WTC11 (cell line): ENCODE measurements around the gene SUPT4H1. TPM values are rescaled to one million over a fixed set of nuclear protein-coding genes. Genes with fewer than 3 reads are reported as not detected.

Experiments used
- ATAC-seq: fragments of 200-7000 bp; cut with Tn5 transposase; 2 replicates; pipeline ENCODE4 v1.10.0; 2021; ENCODE audit warnings: mild to moderate bottlenecking, moderate library complexity
- CTCF ChIA-PET: fragments of 300-600 bp; sonication (Branson Sonifier 250); formaldehyde crosslinking; loops from one replicate; lab custom pipeline; 2021; ENCODE audit warnings: antibody characterized with exemption; lab: Charles Lee
- POLR2A ChIA-PET: fragments of 350-600 bp; sonication (Branson Sonifier 250); formaldehyde crosslinking; loops from one replicate; lab custom pipeline; 2021; ENCODE audit warnings: antibody characterized with exemption; lab: Charles Lee
- DNase-seq: peaks from one replicate; pipeline ENCODE4 v3.0.0; 2021; ENCODE audit warnings: low spot score
- H3K27ac Mint-ChIP-seq: 2 replicates; pipeline ENCODE4 v1.8.0; 2021; ENCODE audit warnings: mixed read lengths
- H3K27me3 Mint-ChIP-seq: 2 replicates; pipeline ENCODE4 v1.8.0; 2021; ENCODE audit warnings: low read depth, mild to moderate bottlenecking, moderate library complexity, mixed read lengths
- H3K36me3 Mint-ChIP-seq: 2 replicates; pipeline ENCODE4 v1.8.0; 2021; ENCODE audit warnings: mixed read lengths
- H3K4me1 Mint-ChIP-seq: 2 replicates; pipeline ENCODE4 v1.8.0; 2022; ENCODE audit warnings: mixed read lengths
- H3K4me3 Mint-ChIP-seq: 2 replicates; pipeline ENCODE4 v1.8.0; 2021; ENCODE audit warnings: mild to moderate bottlenecking, moderate library complexity, mixed read lengths
- H3K9me3 Mint-ChIP-seq: 2 replicates; pipeline ENCODE4 v1.8.0; 2021; ENCODE audit warnings: mixed read lengths
- ETV6 ChIP-seq: sonication (generic); formaldehyde crosslinking; IDR thresholded peaks from 2 replicates; pipeline ENCODE4 v1.8.1; 2022; ENCODE audit warnings: mild to moderate bottlenecking, missing genetic modification reagents
- FOXJ3 ChIP-seq: sonication (generic); formaldehyde crosslinking; IDR thresholded peaks from 2 replicates; pipeline ENCODE4 v1.9.0; 2021; ENCODE audit warnings: missing genetic modification reagents, mild to moderate bottlenecking, borderline replicate concordance
- GRHL2 ChIP-seq: fragments of 250-450 bp; sonication (Bioruptor Pico); IDR thresholded peaks from 2 replicates; pipeline ENCODE4 v1.8.0; 2022; ENCODE audit warnings: mild to moderate bottlenecking, moderate library complexity; ENCODE audit not compliant: insufficient replicate concordance, severe bottlenecking
- GTF2I ChIP-seq: fragments of 250-450 bp; sonication (Bioruptor Pico); conservative IDR thresholded peaks from 2 replicates; pipeline ENCODE4 v1.4.0; 2021; ENCODE audit warnings: mild to moderate bottlenecking
- HMGA2 ChIP-seq: fragments of 250-450 bp; sonication (Bioruptor Pico); IDR thresholded peaks from 2 replicates; pipeline ENCODE4 v1.4.0; 2021; ENCODE audit warnings: mild to moderate bottlenecking, moderate library complexity
- JAZF1 ChIP-seq: fragments of 250-450 bp; sonication (Bioruptor Pico); IDR thresholded peaks from 2 replicates; pipeline ENCODE4 v1.9.0; 2021; ENCODE audit warnings: moderate library complexity, mild to moderate bottlenecking, inconsistent platforms
- KAT7 ChIP-seq: sonication (generic); formaldehyde crosslinking; IDR thresholded peaks from 2 replicates; pipeline ENCODE4 v1.8.1; 2023; ENCODE audit warnings: missing genetic modification reagents, mild to moderate bottlenecking, borderline replicate concordance
- SMAD3 ChIP-seq: sonication (generic); formaldehyde crosslinking; IDR thresholded peaks from 2 replicates; pipeline ENCODE4 v1.8.0; 2022; ENCODE audit warnings: missing genetic modification reagents, mild to moderate bottlenecking, borderline replicate concordance
- ZBTB43 ChIP-seq: sonication (generic); formaldehyde crosslinking; IDR thresholded peaks from 2 replicates; pipeline ENCODE4 v1.8.1; 2023; ENCODE audit warnings: mild to moderate bottlenecking, missing genetic modification reagents
- ZNF416 ChIP-seq: fragments of 250-450 bp; sonication (Bioruptor Pico); IDR thresholded peaks from 2 replicates; pipeline ENCODE4 v1.9.0; 2021; ENCODE audit warnings: mild to moderate bottlenecking, inconsistent platforms
- ZNF512 ChIP-seq: sonication (generic); formaldehyde crosslinking; IDR thresholded peaks from 2 replicates; pipeline ENCODE4 v1.8.1; 2022; ENCODE audit warnings: missing genetic modification reagents, borderline replicate concordance
- total RNA-seq: library from RNA; stranded (reverse); gene quantifications from 3 replicates; pipeline ENCODE4 v1.2.3, GENCODE V29; 2021
- TF ChIP-seq, protein P1 (sequence below): fragments of 250-450 bp; sonication (Bioruptor Pico); IDR thresholded peaks from 2 replicates; pipeline ENCODE4 v1.9.0; 2021; ENCODE audit warnings: mild to moderate bottlenecking
- TF ChIP-seq, protein P2 (sequence below): sonication (generic); formaldehyde crosslinking; IDR thresholded peaks from 2 replicates; pipeline ENCODE4 v1.8.0; 2022; ENCODE audit warnings: mild to moderate bottlenecking, missing genetic modification reagents

SUPT4H1 gene
- total RNA-seq, 1 experiment from 2014 or later: 85.5 TPM

- TF ChIP-seq, protein P1, sequence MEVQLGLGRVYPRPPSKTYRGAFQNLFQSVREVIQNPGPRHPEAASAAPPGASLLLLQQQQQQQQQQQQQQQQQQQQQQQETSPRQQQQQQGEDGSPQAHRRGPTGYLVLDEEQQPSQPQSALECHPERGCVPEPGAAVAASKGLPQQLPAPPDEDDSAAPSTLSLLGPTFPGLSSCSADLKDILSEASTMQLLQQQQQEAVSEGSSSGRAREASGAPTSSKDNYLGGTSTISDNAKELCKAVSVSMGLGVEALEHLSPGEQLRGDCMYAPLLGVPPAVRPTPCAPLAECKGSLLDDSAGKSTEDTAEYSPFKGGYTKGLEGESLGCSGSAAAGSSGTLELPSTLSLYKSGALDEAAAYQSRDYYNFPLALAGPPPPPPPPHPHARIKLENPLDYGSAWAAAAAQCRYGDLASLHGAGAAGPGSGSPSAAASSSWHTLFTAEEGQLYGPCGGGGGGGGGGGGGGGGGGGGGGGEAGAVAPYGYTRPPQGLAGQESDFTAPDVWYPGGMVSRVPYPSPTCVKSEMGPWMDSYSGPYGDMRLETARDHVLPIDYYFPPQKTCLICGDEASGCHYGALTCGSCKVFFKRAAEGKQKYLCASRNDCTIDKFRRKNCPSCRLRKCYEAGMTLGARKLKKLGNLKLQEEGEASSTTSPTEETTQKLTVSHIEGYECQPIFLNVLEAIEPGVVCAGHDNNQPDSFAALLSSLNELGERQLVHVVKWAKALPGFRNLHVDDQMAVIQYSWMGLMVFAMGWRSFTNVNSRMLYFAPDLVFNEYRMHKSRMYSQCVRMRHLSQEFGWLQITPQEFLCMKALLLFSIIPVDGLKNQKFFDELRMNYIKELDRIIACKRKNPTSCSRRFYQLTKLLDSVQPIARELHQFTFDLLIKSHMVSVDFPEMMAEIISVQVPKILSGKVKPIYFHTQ (CRISPR knock-in tag): no peak
- TF ChIP-seq KAT7 (CRISPR knock-in tag) (no peak), FOXJ3 (CRISPR knock-in tag) (no peak), ZNF512 (CRISPR knock-in tag) (no peak), JAZF1 (CRISPR knock-in tag) (no peak), ZNF416 (CRISPR knock-in tag) (no peak), ZBTB43 (CRISPR knock-in tag) (no peak), SMAD3 (no peak)
These were observed 12.1 kb downstream of the SUPT4H1 start (continued) for GRCh38 chr17:58339755-58340404.

GRCh38 chr17:58338841-58339754, 12.9 kb downstream of the SUPT4H1 start:
- H3K27ac Mint-ChIP-seq: peak overlapping the region; percentile 84
- no peaks in the 10 kb centered on the region for H3K9me3 Mint-ChIP-seq
- H3K27me3 Mint-ChIP-seq: no peaks in the 10 kb centered on the region; the same call in 1 of the 2 replicates
- peaks cover 43% of the 10 kb centered on the region for H3K4me1 Mint-ChIP-seq
- ATAC-seq: peak; percentile 66
- peaks cover 3% of the 10 kb centered on the region; the same call in 1 of the 2 replicates for H3K36me3 Mint-ChIP-seq
- TF ChIP-seq, protein P2, sequence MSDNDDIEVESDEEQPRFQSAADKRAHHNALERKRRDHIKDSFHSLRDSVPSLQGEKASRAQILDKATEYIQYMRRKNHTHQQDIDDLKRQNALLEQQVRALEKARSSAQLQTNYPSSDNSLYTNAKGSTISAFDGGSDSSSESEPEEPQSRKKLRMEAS: peak; percentile 44; the same call in 1 of the 2 replicates
- TF ChIP-seq HMGA2 (CRISPR knock-in tag) (no peak), ETV6 (CRISPR knock-in tag) (peak; percentile 100)
- POLR2A ChIA-PET: interaction anchor here (1.0 to 5.3 kb wide), 9 partner anchors 13 to 78 kb away, joined by 3 to 61 read pairs (median 4); partner anchors contain the start of genes RNF43 and SUPT4H1
- peak overlapping the region; percentile 36 for H3K4me3 Mint-ChIP-seq
- peak; percentile 78 for DNase-seq
- CTCF ChIA-PET: interaction anchor here (0.6 to 5.8 kb wide), 10 partner anchors 12 to 107 kb away, joined by 3 to 36 read pairs (median 8); partner anchors contain the start of genes RNF43, SUPT4H1 and TSPOAP1

GRCh38 chr17:58338454-58338840, 13.6 kb downstream of the SUPT4H1 start:
- TF ChIP-seq GTF2I (CRISPR knock-in tag) (peak; percentile 92), GRHL2 (CRISPR knock-in tag) (no peak)
- H3K27ac Mint-ChIP-seq: peak overlapping the region; percentile 84
- no peaks in the 10 kb centered on the region; the same call in 1 of the 2 replicates for H3K27me3 Mint-ChIP-seq
- H3K36me3 Mint-ChIP-seq: peaks cover 2% of the 10 kb centered on the region; the same call in 1 of the 2 replicates
- ChIA-PET POLR2A (interaction anchor here (1.0 to 5.3 kb wide), 9 partner anchors 11 to 79 kb away, joined by 3 to 61 read pairs (median 5); partner anchors contain the start of genes RNF43 and SUPT4H1), CTCF (interaction anchor here (1.1 to 5.8 kb wide), 10 partner anchors 12 to 107 kb away, joined by 3 to 36 read pairs (median 8); partner anchors contain the start of genes RNF43, SUPT4H1 and TSPOAP1)
- DNase-seq (no peak), ATAC-seq (no peak; the same call in 1 of the 2 replicates)
- H3K9me3 Mint-ChIP-seq: no peaks in the 10 kb centered on the region
- H3K4me1 Mint-ChIP-seq: peaks cover 43% of the 10 kb centered on the region
- peak overlapping the region; percentile 41; the same call in 1 of the 2 replicates for H3K4me3 Mint-ChIP-seq
